A549 (cell line): Measurements from ENCODE around the gene BCL2A1. TPM values are rescaled to one million over a fixed set of nuclear protein-coding genes. Genes with fewer than 3 reads are reported as not detected.

Experiments used
- ATAC-seq, 2 experiments: fragments of 200-7000 bp in 1 of 2; fragments of >200 bp in 1 of 2; cut with Nextera tagmentation in 1 of 2; cut with Tn5 transposase in 1 of 2; 3 replicates each; pipeline versions ENCODE4 v1.8.0 to v1.9.1; 2018 to 2020; ENCODE audit warnings: mild to moderate bottlenecking in 1 of 2, moderate library complexity in 1 of 2
- CTCF ChIA-PET: fragments of 300-600 bp; sonication (Branson Sonifier 250); formaldehyde crosslinking; extraction: SDS; loops from one replicate; lab custom pipeline; 2021; ENCODE audit warnings: antibody characterized with exemption, inconsistent platforms; lab: Yijun Ruan, JAX
- POLR2A ChIA-PET: fragments of 350-600 bp; formaldehyde crosslinking; extraction: SDS; loops from one replicate; lab custom pipeline; 2021; ENCODE audit warnings: antibody characterized with exemption, inconsistent platforms; lab: Yijun Ruan, JAX
- DNase-seq, 2 experiments: peaks; one replicate each; pipeline versions ENCODE4 v3.0.0 to v3.0.0-alpha.2; 2011 to 2016; ENCODE audit warnings: low read depth in 1 of 2, low spot score in 1 of 2
- FAIRE-seq: peaks from 2 replicates; lab custom pipeline; 2011; peaks lifted over from hg19 to GRCh38; lab: Jason Lieb, UNC
- H3K27ac ChIP-seq, 2 experiments: fragments of >200 bp; sonication (Bioruptor Twin); formaldehyde crosslinking; 3 replicates each; pipeline ENCODE4 v1.5.1; 2016 to 2017
- H3K4me1 ChIP-seq: fragments of >200 bp; sonication (Bioruptor Twin); formaldehyde crosslinking; 3 replicates; pipeline ENCODE4 v1.6.1; 2016
- H3K4me2 ChIP-seq: fragments of >200 bp; sonication (Bioruptor Twin); formaldehyde crosslinking; 3 replicates; pipeline ENCODE4 v1.6.1; 2016
- H3K4me3 ChIP-seq: fragments of >200 bp; sonication (Bioruptor Twin); formaldehyde crosslinking; 3 replicates; pipeline ENCODE4 v1.5.1; 2016
- H3K9me3 ChIP-seq: fragments of >200 bp; sonication (Bioruptor Twin); formaldehyde crosslinking; 3 replicates; pipeline ENCODE4 v1.6.1; 2016
- CBX2 ChIP-seq: fragments of 200-600 bp; sonication (generic); IDR thresholded peaks from 2 replicates; pipeline ENCODE4 v1.6.1; 2016; ENCODE audit warnings: low read depth, mild to moderate bottlenecking, borderline replicate concordance
- ESRRA ChIP-seq: fragments of 150-350 bp; IDR thresholded peaks from 2 replicates; pipeline ENCODE4 v1.6.1; 2014; ENCODE audit warnings: mild to moderate bottlenecking, low read length, borderline replicate concordance
- GATA3 ChIP-seq: IDR thresholded peaks from 2 replicates; pipeline ENCODE4 v1.6.1; 2012; ENCODE audit warnings: borderline replicate concordance
- HEYL ChIP-seq: fragments of 250-450 bp; sonication (Bioruptor Pico); IDR thresholded peaks from 2 replicates; pipeline ENCODE4 v1.8.0; 2021; ENCODE audit warnings: mild to moderate bottlenecking, moderate library complexity
- JUNB ChIP-seq: fragments of >200 bp; sonication (Bioruptor Twin); formaldehyde crosslinking; IDR thresholded peaks from 2 replicates; pipeline ENCODE4 v1.6.1; 2016
- MAFK ChIP-seq: fragments of 450-650 bp; IDR thresholded peaks from 2 replicates; pipeline ENCODE4 v1.6.1; 2014; ENCODE audit not compliant: partially characterized antibody
- POLR2A ChIP-seq: IDR thresholded peaks from 2 replicates; pipeline ENCODE4 v1.6.1; 2012; ENCODE audit warnings: mild to moderate bottlenecking, low read length
- RFX5 ChIP-seq: fragments of 450-650 bp; IDR thresholded peaks from 2 replicates; pipeline ENCODE4 v1.7.1; 2014; ENCODE audit warnings: antibody characterized with exemption, mild to moderate bottlenecking, moderate library complexity
- SREBF2 ChIP-seq: fragments of 450-650 bp; IDR thresholded peaks from 2 replicates; pipeline ENCODE4 v1.6.1; 2014; ENCODE audit warnings: mild to moderate bottlenecking, moderate library complexity
- TFCP2L1 ChIP-seq: fragments of 250-450 bp; sonication (Bioruptor Pico); IDR thresholded peaks from 2 replicates; pipeline ENCODE4 v1.5.0; 2021; ENCODE audit warnings: mild to moderate bottlenecking
- TP53 ChIP-seq: fragments of 250-450 bp; sonication (Bioruptor Pico); IDR thresholded peaks from 2 replicates; pipeline ENCODE4 v1.5.0; 2021; ENCODE audit warnings: mild to moderate bottlenecking, moderate library complexity
- ZC3H11A ChIP-seq: fragments of 450-650 bp; IDR thresholded peaks from 2 replicates; pipeline ENCODE4 v1.6.1; 2014; ENCODE audit warnings: antibody characterized with exemption, mild to moderate bottlenecking
- ZSCAN20 ChIP-seq: fragments of 250-450 bp; sonication (Bioruptor Pico); IDR thresholded peaks from 2 replicates; pipeline ENCODE4 v1.8.0; 2022; ENCODE audit warnings: mild to moderate bottlenecking, moderate library complexity
- WGBS: methylation state at CpG from one replicate; pipeline ENCODE4 v1.1.6; 2017; ENCODE audit errors: missing lambda C conversion rate; 5-methylcytosine and 5-hydroxymethylcytosine counted together
- polyA plus RNA-seq, 4 experiments: library from polyadenylated mRNA; depleted of rRNA in 3 of 4; stranded (reverse); fragments of >200 nt; fragmentation: RNase III in 1 of 4; extraction: RNeasy Plus Mini Kit Qiagen cat#74134 plus additional on column Dnase treatment in 1 of 4; gene quantifications; 2 replicates in 3 of 4; 3 replicates in 1 of 4; pipeline ENCODE4 v1.2.3, GENCODE V29; 2011 to 2017

BCL2A1 gene
- polyA plus RNA-seq, 2 of the 4 experiments (the other 2 are of a cell fraction): 14.0 to 20.1 TPM

DNA sequence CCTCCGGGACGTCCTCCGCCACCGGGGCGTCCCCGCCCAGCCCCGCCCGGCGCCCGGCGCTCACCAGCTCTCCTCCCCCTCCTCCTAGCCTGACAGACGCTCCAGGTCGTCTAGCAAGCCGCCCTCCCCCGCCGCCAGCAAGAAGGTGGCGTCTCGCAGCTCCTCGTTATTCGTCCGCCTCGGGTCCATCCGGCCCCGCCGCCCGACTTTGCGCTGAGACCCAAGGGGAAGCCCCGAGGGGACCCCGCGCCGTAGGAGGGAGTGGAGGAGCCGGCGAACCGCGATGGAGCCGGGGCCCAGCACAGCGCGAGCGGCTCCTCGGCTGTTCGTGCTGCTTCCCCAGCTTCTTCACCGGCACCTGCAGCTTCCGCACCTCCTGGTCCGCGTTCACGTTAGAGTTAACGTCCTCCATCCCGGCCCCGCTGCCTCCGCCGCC is 47.9 kb downstream of the BCL2A1 start (continued):
- TF ChIP-seq JUNB (no peak), HEYL (no peak), ZC3H11A (no peak), GATA3 (no peak)

DNA sequence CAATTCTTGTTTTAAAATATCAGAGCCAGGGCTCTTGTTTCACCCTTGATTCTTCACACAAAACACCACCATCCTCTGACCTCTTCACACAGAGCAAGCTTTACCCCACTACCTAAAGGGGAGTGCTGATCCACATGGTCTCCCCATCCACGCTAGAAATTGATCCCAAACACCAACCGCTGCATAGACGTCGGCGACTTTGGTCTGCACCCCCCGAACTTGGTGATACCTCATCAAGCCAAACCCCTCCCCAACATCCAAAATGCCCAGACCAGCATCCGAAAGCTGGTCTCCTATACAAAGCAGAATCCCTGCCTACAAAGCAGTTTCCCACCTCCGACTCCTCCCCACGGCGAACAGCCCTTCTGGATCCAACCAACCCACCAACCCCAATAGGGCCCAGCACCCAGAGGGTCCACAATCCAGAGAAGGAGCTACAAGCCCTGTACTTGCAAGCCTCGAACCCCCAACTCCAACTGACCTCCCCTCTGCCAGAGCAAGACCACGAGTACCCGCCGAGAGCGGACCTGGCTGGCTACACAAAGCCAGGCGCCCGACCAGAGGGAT is 48.4 kb downstream of the BCL2A1 start:
- peak; percentile 11 to 46; a peak in 4 of 6 replicates for ATAC-seq
- no peak for FAIRE-seq
- H3K27ac ChIP-seq: peak overlapping the region; percentile 96 to 97
- H3K4me2 ChIP-seq: peak overlapping the region; percentile 89
- 16% methylated on average over 16 of the region's 17 CpGs for WGBS
- TF ChIP-seq SREBF2: no peak
- TF ChIP-seq POLR2A: 0 out of 2 replicates have a peak, but pooled peaks have one; percentile 11
- peaks cover 42% of the 10 kb centered on the region for H3K9me3 ChIP-seq
- DNase-seq: no peak
- POLR2A ChIA-PET: interaction anchor here (1.0 to 3.0 kb wide), 17 partner anchors 7 to 542 kb away, joined by 3 to 51 read pairs (median 7); partner anchors contain the start of genes BCL2A1 and MTHFS
- no peaks in the 10 kb centered on the region; the same call in 2 of the 3 replicates for H3K4me1 ChIP-seq
- peak overlapping the region; percentile 90 for H3K4me3 ChIP-seq
- CTCF ChIA-PET: interaction anchor here (0.6 to 3.2 kb wide), 14 partner anchors 9 to 140 kb away, joined by 3 to 29 read pairs (median 3); partner anchors contain the start of gene MTHFS

DNA sequence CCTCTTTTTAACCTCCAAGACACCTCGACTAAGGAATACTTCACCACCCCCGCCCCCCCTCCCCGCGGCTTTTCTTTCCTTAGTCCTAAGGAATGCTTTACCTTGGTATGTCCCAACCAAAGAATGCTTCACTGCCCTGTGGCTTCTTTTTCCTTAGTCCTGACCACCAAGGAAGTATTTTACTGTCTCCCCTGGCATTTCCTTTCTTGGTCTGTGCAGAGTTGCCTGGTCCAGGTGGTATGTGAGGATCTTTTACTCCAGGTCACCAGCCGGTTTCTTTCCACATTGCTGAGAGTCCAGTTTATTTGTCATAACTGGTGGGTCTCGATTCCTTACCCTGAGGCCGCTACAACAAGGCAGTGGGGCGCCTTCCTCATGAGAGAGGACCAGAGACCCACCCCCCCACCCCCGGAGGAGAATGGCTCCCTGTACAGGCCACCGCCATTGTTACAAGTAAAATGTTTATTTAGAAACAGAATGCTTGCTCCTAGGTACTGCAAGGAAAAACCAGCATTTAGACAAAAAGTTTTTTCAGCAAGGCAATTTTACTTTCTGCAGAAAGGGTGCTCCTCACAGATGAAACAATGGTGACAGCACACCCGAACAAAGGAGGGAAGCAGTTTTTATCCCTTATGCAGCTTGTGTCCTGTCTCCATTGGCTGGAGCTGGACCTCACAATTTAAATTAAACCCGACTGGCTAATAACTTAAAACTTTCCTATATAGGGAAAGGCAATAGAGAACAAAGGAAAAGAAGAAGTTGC is 51.1 kb downstream of the BCL2A1 start:
- H3K4me2 ChIP-seq: no peak overlapping the region
- no peak for TF ChIP-seq JUNB
- TF ChIP-seq, all 56 proteins: peak for 0
- 86% methylated on average over 11 of the region's 12 CpGs for WGBS
- ChIA-PET POLR2A (no interaction called here), CTCF (interaction anchor here (0.6 kb wide), 1 partner anchor 169 kb away, joined by 3 read pairs; no protein-coding TSS in a partner anchor)
- Histone ChIP-seq H3K4me1 (no peaks in the 10 kb centered on the region; the same call in 2 of the 3 replicates), H3K27ac (no peak overlapping the region), H3K4me3 (no peak overlapping the region), H3K9me3 (peaks cover 69% of the 10 kb centered on the region)
- DNase-seq: no peak
- FAIRE-seq: no peak
- no peak for ATAC-seq

DNA sequence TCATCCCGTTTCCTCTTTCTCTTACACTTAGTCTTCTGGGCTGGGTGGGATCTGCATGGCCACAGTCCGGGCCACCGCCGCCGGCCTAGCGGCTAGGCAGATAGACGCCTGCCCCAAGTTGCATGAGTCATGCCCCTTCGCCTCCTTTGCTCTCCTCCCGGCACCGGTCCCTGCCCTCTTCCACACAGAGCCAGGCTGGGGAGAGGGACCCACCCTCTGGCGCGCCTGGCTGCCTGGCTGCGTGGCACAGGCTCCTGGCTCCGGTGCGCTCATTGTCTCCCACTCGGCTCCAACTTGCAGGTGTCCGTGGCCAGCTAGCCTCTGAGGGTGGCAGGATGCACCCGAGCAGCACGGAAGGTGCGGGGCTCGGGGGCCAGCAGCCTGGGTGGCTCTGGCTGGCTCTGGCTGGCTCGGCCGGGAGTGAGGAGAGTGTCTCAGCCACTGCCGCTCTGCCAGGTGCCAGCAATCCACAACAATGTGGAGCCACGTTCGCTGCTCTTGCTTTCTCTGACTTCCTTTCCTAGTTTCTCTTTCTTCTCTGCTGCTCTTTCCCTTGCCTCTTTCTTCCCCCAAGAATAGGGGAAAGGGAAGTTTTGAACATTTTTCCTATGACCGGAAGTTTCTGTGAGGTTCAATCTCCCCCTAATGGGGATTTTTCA is 51.8 kb downstream of the BCL2A1 start:
- FAIRE-seq: no peak
- H3K9me3 ChIP-seq: peaks cover 76% of the 10 kb centered on the region
- no peak for TF ChIP-seq TFCP2L1
- no peak for TF ChIP-seq MAFK
- TF ChIP-seq TP53 (CRISPR knock-in tag): no peak
- TF ChIP-seq CBX2: no peak
- no peak for TF ChIP-seq ESRRA
- TF ChIP-seq RFX5: no peak
- H3K27ac ChIP-seq: no peak overlapping the region
- ChIA-PET CTCF (no interaction called here), POLR2A (no interaction called here)
- ATAC-seq: no peak
- no peak overlapping the region for H3K4me3 ChIP-seq
- 92% methylated on average over 27 of the region's 27 CpGs for WGBS
- no peaks in the 10 kb centered on the region; the same call in 2 of the 3 replicates for H3K4me1 ChIP-seq
- DNase-seq: no peak
- no peak overlapping the region for H3K4me2 ChIP-seq

DNA sequence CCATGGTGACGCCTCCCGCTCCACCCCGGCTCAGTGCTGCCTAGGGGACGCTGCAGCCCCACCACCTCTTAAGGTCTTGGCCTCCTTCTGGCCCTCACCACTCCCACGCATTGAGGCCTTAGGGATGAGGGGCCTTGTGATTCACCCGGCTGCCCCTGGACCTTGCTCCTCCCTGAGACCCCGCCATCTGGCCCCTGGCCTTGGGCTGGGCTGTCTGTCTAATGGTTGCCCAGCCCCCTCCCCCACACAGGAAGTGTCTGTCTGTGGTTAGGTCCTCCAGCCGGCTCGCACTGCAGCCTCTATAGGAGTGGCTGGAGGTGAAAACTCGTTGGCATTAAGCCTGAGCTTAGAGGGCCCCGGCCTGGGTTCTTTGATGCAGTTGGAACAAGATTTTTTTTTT is 52.7 kb downstream of the BCL2A1 start:
- ChIA-PET CTCF (no interaction called here), POLR2A (no interaction called here)
- TF ChIP-seq TP53 (CRISPR knock-in tag) (0 out of 2 replicates have a peak, but pooled peaks have one; percentile 47), ZSCAN20 (no peak)
- no peak overlapping the region for H3K4me3 ChIP-seq
- H3K27ac ChIP-seq: no peak overlapping the region
- H3K4me1 ChIP-seq: no peaks in the 10 kb centered on the region
- peaks cover 83% of the 10 kb centered on the region for H3K9me3 ChIP-seq
- DNase-seq (no peak), ATAC-seq (no peak), FAIRE-seq (no peak)
- WGBS: 91% methylated on average over 11 of the region's 11 CpGs
- no peak overlapping the region for H3K4me2 ChIP-seq
